MCF 10A (cell line): ENCODE results near the gene SH3RF2. TPM values are rescaled to one million over a fixed set of nuclear protein-coding genes. Genes with fewer than 3 reads are reported as not detected.
A peak's percentile ranks its signal among the peaks of the same experiment; 100 is the strongest.

Experiments
- Bru-seq: library from RNA; stranded (reverse); fragments of 400-500 nt; gene quantifications from one replicate; lab custom pipeline; 2021; lab: Mats Ljungman, UMichigan
- BruChase-seq, 2 experiments: library from RNA; stranded (reverse); fragments of 400-500 nt; gene quantifications; one replicate each; lab custom pipeline; 2021; lab: Mats Ljungman, UMichigan
- BruUV-seq: library from RNA; stranded (reverse); fragments of 400-500 nt; replicated peaks from 2 replicates; lab custom pipeline; 2021; lab: Mats Ljungman, UMichigan
- CTCF ChIA-PET: fragments of 300-600 bp; sonication (Branson Sonifier 250); formaldehyde crosslinking; extraction: SDS; loops from one replicate; lab custom pipeline; 2021; ENCODE audit warnings: antibody characterized with exemption, inconsistent platforms; lab: Yijun Ruan, JAX
- POLR2A ChIA-PET: fragments of 300-600, 350-650 bp; sonication (Branson Sonifier 250); formaldehyde crosslinking; extraction: SDS; loops from one replicate; lab custom pipeline; 2020; ENCODE audit warnings: antibody characterized with exemption, inconsistent platforms; lab: Yijun Ruan, JAX
- DNase-seq: peaks from one replicate; pipeline ENCODE4 v3.0.0-alpha.2; 2018; ENCODE audit not compliant: unreplicated experiment
- H3K27ac Mint-ChIP-seq: one replicate; pipeline ENCODE4 v1.8.0; 2022; ENCODE audit warnings: mild to moderate bottlenecking, low read depth, mixed read lengths; ENCODE audit not compliant: unreplicated experiment
- H3K27me3 Mint-ChIP-seq: one replicate; pipeline ENCODE4 v1.8.0; 2022; ENCODE audit warnings: mixed read lengths; ENCODE audit not compliant: insufficient read depth, unreplicated experiment
- H3K36me3 Mint-ChIP-seq: one replicate; pipeline ENCODE4 v1.8.0; 2022; ENCODE audit warnings: mild to moderate bottlenecking, moderate library complexity, mixed read lengths; ENCODE audit not compliant: insufficient read depth, unreplicated experiment
- H3K4me1 Mint-ChIP-seq: one replicate; pipeline ENCODE4 v1.8.0; 2022; ENCODE audit warnings: mixed read lengths; ENCODE audit not compliant: insufficient read depth, unreplicated experiment
- H3K4me3 Mint-ChIP-seq: one replicate; pipeline ENCODE4 v1.8.0; 2022; ENCODE audit warnings: mild to moderate bottlenecking, moderate library complexity, mixed read lengths; ENCODE audit not compliant: unreplicated experiment
- H3K9me3 Mint-ChIP-seq: one replicate; pipeline ENCODE4 v1.8.0; 2022; ENCODE audit warnings: mixed read lengths; ENCODE audit not compliant: unreplicated experiment
- intact Hi-C: fragments of 100-400 bp; cut with micrococcal nuclease; formaldehyde crosslinking; loops from 2 replicates; pipeline ENCODE4 v1.14.1; 2022
- long read RNA-seq: library from polyadenylated mRNA; stranded (forward); transcript quantifications from one replicate; pipeline ENCODE4 v2.0.0, GENCODE V29; 2022
- total RNA-seq: library from RNA; stranded (reverse); gene quantifications from 2 replicates; pipeline ENCODE4 v1.2.3, GENCODE V29; 2022
- TF ChIP-seq, protein P1 (sequence below): fragments of 200-600 bp; IDR thresholded peaks from one replicate; pipeline ENCODE4 v1.8.0; 2022; ENCODE audit warnings: antibody characterized with exemption, mild to moderate bottlenecking; ENCODE audit not compliant: unreplicated experiment

The SH3RF2 gene
- total RNA-seq, result 14.9 and 29.6 TPM in 2 replicates
- percentile 76 among the genes with signal in this experiment for Bru-seq, nascent RNA
- BruChase-seq, experiment 1, labeled RNA remaining after a 6-hour chase, result percentile 57 among the genes with signal in this experiment
- percentile 64 among the genes with signal in this experiment for BruChase-seq, experiment 2, labeled RNA remaining after a 2-hour chase
- long read RNA-seq, full-length matches to known transcripts, result 16 of 70 reads
- long read RNA-seq, partial matches to known transcripts, result 24 of 70 reads
- long read RNA-seq, other reads (novel, unspliced or antisense), result 30 of 70 reads

GRCh38 chr5:145936401-145937131 is at the start of gene SH3RF2:
TSS of gene SH3RF2 (plus strand) at chr5:145936578. CDS start at chr5:145937929, 1,351 bp downstream.
- intact Hi-C loops, result loop anchor here (1.0 to 5.0 kb wide), 4 partner anchors 38 to 113 kb away; no protein-coding TSS in a partner anchor
- Mint-ChIP-seq H3K27ac (peak within 1 kb of the TSS; percentile 82), H3K27me3 (no peaks in the 10 kb centered on the region), H3K4me3 (peak within 1 kb of the TSS; percentile 87), H3K4me1 (peaks cover 62% of the 10 kb centered on the region), H3K36me3 (peaks cover 21% of the 10 kb centered on the region), H3K9me3 (peaks cover 7% of the 10 kb centered on the region)
- peak; percentile 94 for DNase-seq
- no TSS peak for BruUV-seq
- ChIA-PET POLR2A (interaction anchor here (0.6 to 13.2 kb wide), 28 partner anchors 8 to 136 kb away, joined by 3 to 268 read pairs (median 4); partner anchors contain the start of gene PRELID2), CTCF (interaction anchor here (0.6 to 5.3 kb wide), 18 partner anchors 9 to 1513 kb away, joined by 3 to 31 read pairs (median 4); no protein-coding TSS in a partner anchor)
- TF ChIP-seq, protein P1, sequence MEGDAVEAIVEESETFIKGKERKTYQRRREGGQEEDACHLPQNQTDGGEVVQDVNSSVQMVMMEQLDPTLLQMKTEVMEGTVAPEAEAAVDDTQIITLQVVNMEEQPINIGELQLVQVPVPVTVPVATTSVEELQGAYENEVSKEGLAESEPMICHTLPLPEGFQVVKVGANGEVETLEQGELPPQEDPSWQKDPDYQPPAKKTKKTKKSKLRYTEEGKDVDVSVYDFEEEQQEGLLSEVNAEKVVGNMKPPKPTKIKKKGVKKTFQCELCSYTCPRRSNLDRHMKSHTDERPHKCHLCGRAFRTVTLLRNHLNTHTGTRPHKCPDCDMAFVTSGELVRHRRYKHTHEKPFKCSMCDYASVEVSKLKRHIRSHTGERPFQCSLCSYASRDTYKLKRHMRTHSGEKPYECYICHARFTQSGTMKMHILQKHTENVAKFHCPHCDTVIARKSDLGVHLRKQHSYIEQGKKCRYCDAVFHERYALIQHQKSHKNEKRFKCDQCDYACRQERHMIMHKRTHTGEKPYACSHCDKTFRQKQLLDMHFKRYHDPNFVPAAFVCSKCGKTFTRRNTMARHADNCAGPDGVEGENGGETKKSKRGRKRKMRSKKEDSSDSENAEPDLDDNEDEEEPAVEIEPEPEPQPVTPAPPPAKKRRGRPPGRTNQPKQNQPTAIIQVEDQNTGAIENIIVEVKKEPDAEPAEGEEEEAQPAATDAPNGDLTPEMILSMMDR, result no peak

- H3K27ac Mint-ChIP-seq, result no peak overlapping the region
- no peaks in the 10 kb centered on the region for H3K9me3 Mint-ChIP-seq
- ChIA-PET POLR2A (interaction anchor here (0.8 to 1.3 kb wide), 2 partner anchors 22 to 53 kb away, joined by 3 to 5 read pairs; no protein-coding TSS in a partner anchor), CTCF (interaction anchor here (0.5 to 6.3 kb wide), 33 partner anchors 9 to 1591 kb away, joined by 3 to 63 read pairs (median 6); partner anchors contain the start of gene PRELID2)
- TF ChIP-seq, protein P1, result no peak
- BruUV-seq, result no TSS peak
- DNase-seq, result no peak
- H3K36me3 Mint-ChIP-seq, result no peaks in the 10 kb centered on the region
- no peaks in the 10 kb centered on the region for H3K27me3 Mint-ChIP-seq
- intact Hi-C loops, result loop anchor here (5.0 kb wide), 1 partner anchor 205 kb away; no protein-coding TSS in a partner anchor
- H3K4me1 Mint-ChIP-seq, result peaks cover 5% of the 10 kb centered on the region
- H3K4me3 Mint-ChIP-seq, result no peak overlapping the region
Measured at GRCh38 chr5:145887217-145887616, 49.2 kb upstream of the SH3RF2 start.

DNA sequence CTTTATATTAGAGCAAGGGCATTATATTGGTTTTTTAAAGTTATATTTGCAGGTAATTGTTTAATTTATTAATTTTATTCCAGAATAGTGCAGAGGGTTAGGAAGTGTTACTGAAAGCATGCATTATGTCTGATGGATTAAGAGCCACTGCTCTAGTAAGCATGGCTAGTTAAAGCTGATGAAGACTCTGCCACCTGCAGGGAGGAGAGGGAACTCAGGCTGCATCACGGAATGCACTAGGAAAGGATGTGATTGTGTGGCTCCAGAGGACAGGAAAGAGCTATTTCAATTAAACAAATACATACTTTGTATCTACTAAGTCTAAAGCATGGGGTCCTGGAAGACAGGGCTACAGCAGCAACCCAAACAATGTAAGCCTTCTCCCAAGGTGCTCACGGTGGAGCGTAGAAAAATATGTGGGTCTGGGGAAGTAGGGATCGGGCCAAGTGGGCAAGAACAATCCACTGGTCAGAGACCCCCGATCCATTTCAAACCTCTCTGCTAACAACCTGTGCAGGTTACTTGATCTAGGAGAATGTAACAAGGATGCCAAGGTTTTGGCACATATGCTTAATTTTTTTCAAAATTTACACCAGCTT is 48.3 kb upstream of the SH3RF2 start:
- intact Hi-C loops, result loop anchor here (1.0 to 5.0 kb wide), 4 partner anchors 53 to 1685 kb away; partner anchors contain the start of gene PRELID2
- Mint-ChIP-seq H3K27ac (no peak overlapping the region), H3K27me3 (no peaks in the 10 kb centered on the region), H3K9me3 (no peaks in the 10 kb centered on the region), H3K4me3 (no peak overlapping the region), H3K4me1 (peaks cover 5% of the 10 kb centered on the region), H3K36me3 (no peaks in the 10 kb centered on the region)
- POLR2A ChIA-PET, result interaction anchor here (0.7 to 1.3 kb wide), 4 partner anchors 23 to 58 kb away, joined by 3 to 5 read pairs (median 4); no protein-coding TSS in a partner anchor
- CTCF ChIA-PET, result interaction anchor here (0.5 to 6.3 kb wide), 58 partner anchors 9 to 1697 kb away, joined by 3 to 63 read pairs (median 4); partner anchors contain the start of genes GRXCR2 and PRELID2
- peak; percentile 77 for DNase-seq
- no TSS peak for BruUV-seq
- TF ChIP-seq, protein P1, result peak; percentile 79
